Tibial nerve (tissue), 4 donors: ENCODE results near the gene MIOX. TPM values are rescaled to one million over a fixed set of nuclear protein-coding genes. Genes with fewer than 3 reads are reported as not detected.

Experiments used
- DNase-seq, 2 donors: peaks; one replicate each; pipeline ENCODE4 v3.0.0-alpha.2; 2019; ENCODE audit warnings: low spot score in 2 of 2
- H3K27ac ChIP-seq, 4 donors: fragments of 200-600 bp; sonication (generic) in 3 of 4; one replicate each; pipeline ENCODE4 v1.5.1; 2017 to 2019; ENCODE audit warnings: mild to moderate bottlenecking in 1 of 4
- H3K27me3 ChIP-seq, 2 donors: fragments of 200-600 bp; sonication (generic) in 1 of 2; one replicate each; pipeline versions ENCODE4 v1.5.1 to v1.6.0; 2017 to 2019
- H3K36me3 ChIP-seq, 3 donors: fragments of 200-600 bp; sonication (generic); one replicate each; pipeline ENCODE4 v1.5.1; 2018 to 2019
- H3K4me1 ChIP-seq, 4 donors: fragments of 200-600 bp; sonication (generic) in 3 of 4; one replicate each; pipeline ENCODE4 v1.5.1; 2017 to 2019
- H3K4me3 ChIP-seq, 4 donors: fragments of 200-600 bp; sonication (generic) in 3 of 4; one replicate each; pipeline ENCODE4 v1.5.1; 2017 to 2019; ENCODE audit warnings: mild to moderate bottlenecking in 1 of 4, moderate library complexity in 1 of 4
- H3K9me3 ChIP-seq, 4 donors: fragments of 200-600 bp; sonication (generic) in 3 of 4; one replicate each; pipeline ENCODE4 v1.5.1; 2017 to 2019
- EP300 ChIP-seq, 2 donors: sonication (generic); formaldehyde crosslinking; IDR thresholded peaks; one replicate each; pipeline ENCODE4 v1.6.1; 2017; ENCODE audit warnings: antibody characterized with exemption in 2 of 2, mild to moderate bottlenecking in 1 of 2
- POLR2A ChIP-seq, 2 donors: fragments of 450-650 bp; IDR thresholded peaks; one replicate each; pipeline ENCODE4 v1.6.1; 2017; ENCODE audit warnings: antibody characterized with exemption in 2 of 2, mild to moderate bottlenecking in 2 of 2, moderate library complexity in 2 of 2
- WGBS, 2 donors: methylation state at CpG; one replicate each; pipeline ENCODE4 v1.1.5; 2018; 5-methylcytosine and 5-hydroxymethylcytosine counted together
- total RNA-seq, 4 donors: library from RNA; depleted of rRNA; stranded (reverse); fragments of >200 nt; gene quantifications; one replicate each; pipeline ENCODE4 v1.1.0, GENCODE V29; 2016
- TF ChIP-seq, protein P1 (sequence below), 5 experiments: fragments of 200-600 bp in 3 of 5; fragments of 450-650 bp in 2 of 5; sonication (generic) in 3 of 5; IDR thresholded peaks; one replicate each; pipeline ENCODE4 v1.5.1; 2016 to 2019; ENCODE audit warnings: antibody characterized with exemption in 5 of 5, mild to moderate bottlenecking in 3 of 5, moderate library complexity in 2 of 5

MIOX gene
- total RNA-seq, 4 donors from 2014 or later, result not detected

DNA sequence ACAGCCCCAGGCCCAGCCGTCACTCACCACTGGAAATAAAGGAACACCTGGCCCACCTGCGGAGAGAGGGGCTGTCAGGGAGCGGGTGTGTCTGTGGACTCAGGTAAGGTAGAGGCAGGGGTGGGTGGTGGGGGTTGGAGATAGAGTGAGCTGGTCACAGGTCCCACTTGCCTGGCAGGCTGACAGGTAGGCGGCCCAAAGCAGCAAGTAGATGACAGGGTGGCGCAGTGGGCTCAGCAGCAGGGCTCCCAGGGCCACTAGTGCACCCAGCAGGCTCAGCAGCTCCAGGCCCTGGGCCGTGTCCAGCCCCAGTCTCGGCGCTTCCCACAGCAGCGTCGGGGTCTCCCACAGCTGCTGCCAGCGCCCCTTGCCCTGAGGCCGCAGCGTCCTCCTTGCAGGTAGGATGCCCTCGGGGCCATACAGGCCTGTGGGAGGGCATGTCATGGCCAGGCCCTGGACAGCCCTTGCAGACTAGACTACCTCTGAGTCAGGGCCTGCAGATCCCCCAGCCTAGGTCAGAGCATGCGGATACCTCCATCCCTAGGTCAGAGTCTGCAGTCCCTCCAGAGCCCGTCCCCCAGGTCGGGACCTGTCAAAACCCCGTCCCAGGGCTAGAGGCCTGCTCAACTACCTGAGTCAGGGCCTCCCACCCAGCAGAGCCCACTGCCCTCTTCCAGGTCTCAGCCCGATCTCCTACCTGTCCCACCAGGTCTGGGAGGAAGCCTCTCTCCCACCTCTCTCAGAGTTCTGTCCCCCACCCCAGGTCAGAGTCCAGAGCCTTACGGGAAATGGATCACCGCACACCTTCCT, 20.2 kb downstream of the MIOX start:
- Histone ChIP-seq H3K4me1 (peaks cover 0 to 35% (median 16%) of the 10 kb centered on the region in 4 donors), H3K9me3 (no peaks in the 10 kb centered on the region), H3K27ac (peak overlapping the region; percentile 83 to 93 (median 91)), H3K36me3 (peaks cover 3 to 41% (median 21%) of the 10 kb centered on the region in 3 donors), H3K27me3 (no peaks in the 10 kb centered on the region), H3K4me3 (peak overlapping the region; percentile 90 to 100 (median 96))
- no peak for DNase-seq
- WGBS, 2 donors, result 22 to 28% methylated on average over 10 to 12 of the region's 21 CpGs
- TF ChIP-seq, protein P1, sequence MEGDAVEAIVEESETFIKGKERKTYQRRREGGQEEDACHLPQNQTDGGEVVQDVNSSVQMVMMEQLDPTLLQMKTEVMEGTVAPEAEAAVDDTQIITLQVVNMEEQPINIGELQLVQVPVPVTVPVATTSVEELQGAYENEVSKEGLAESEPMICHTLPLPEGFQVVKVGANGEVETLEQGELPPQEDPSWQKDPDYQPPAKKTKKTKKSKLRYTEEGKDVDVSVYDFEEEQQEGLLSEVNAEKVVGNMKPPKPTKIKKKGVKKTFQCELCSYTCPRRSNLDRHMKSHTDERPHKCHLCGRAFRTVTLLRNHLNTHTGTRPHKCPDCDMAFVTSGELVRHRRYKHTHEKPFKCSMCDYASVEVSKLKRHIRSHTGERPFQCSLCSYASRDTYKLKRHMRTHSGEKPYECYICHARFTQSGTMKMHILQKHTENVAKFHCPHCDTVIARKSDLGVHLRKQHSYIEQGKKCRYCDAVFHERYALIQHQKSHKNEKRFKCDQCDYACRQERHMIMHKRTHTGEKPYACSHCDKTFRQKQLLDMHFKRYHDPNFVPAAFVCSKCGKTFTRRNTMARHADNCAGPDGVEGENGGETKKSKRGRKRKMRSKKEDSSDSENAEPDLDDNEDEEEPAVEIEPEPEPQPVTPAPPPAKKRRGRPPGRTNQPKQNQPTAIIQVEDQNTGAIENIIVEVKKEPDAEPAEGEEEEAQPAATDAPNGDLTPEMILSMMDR (IDR thresholded peaks at IDR 0.05), result no peak

DNA sequence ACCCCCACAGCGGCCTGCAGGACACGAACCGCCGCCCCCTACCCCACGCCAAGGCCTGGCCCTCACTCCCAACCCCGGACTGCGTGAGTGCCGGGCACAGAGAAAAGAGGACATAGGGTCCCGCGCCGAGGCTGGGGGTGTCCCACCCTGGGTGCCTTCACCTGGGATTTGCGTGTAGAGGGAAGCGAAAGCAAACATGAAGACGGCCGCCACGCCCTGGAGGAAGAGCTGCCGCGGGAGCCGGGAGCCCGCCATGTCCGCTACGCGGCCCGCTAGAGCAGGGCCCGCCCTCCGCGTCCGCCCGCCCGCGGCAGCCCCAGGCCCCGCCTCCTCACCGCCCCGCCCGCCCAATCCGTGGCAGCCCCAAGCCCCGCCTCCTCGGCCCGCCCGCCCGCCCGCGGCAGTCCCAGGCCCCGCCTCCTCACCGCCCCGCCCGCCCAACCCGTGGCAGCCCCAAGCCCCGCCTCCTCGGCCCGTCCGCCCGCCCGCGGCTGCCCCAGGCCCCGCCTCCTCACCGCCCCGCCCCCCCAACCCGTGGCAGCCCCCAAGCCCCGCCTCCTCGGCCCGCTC, 20.8 kb downstream of the MIOX start, which contains the start of gene LMF2:
Gene LMF2, minus strand, starts transcription at position 282 of the 570 bp plus-strand sequence. Its CDS starts 27 bp downstream, at position 255.
- TF ChIP-seq, protein P1 (IDR thresholded peaks at IDR 0.05), result peak in 1 of 5 experiments; percentile 29
- TF ChIP-seq POLR2A (IDR thresholded peaks at IDR 0.05), result peak in 1 of 2 donors; percentile 49
- TF ChIP-seq EP300 (IDR thresholded peaks at IDR 0.05), result peak in 1 of 2 donors; percentile 73
- H3K27me3 ChIP-seq, result no peaks in the 10 kb centered on the region
- DNase-seq, result peak; percentile 82 to 83
- H3K9me3 ChIP-seq, result no peaks in the 10 kb centered on the region
- WGBS, 2 donors, result 0 to 1% methylated on average over 12 to 26 of the region's 62 CpGs
- peaks cover 3 to 36% (median 21%) of the 10 kb centered on the region in 3 donors for H3K36me3 ChIP-seq
- peaks cover 0 to 35% (median 16%) of the 10 kb centered on the region in 4 donors for H3K4me1 ChIP-seq
- H3K27ac ChIP-seq, result peak within 1 kb of the TSS; percentile 83 to 99 (median 92)
- peak within 1 kb of the TSS; percentile 90 to 100 (median 96) for H3K4me3 ChIP-seq

DNA sequence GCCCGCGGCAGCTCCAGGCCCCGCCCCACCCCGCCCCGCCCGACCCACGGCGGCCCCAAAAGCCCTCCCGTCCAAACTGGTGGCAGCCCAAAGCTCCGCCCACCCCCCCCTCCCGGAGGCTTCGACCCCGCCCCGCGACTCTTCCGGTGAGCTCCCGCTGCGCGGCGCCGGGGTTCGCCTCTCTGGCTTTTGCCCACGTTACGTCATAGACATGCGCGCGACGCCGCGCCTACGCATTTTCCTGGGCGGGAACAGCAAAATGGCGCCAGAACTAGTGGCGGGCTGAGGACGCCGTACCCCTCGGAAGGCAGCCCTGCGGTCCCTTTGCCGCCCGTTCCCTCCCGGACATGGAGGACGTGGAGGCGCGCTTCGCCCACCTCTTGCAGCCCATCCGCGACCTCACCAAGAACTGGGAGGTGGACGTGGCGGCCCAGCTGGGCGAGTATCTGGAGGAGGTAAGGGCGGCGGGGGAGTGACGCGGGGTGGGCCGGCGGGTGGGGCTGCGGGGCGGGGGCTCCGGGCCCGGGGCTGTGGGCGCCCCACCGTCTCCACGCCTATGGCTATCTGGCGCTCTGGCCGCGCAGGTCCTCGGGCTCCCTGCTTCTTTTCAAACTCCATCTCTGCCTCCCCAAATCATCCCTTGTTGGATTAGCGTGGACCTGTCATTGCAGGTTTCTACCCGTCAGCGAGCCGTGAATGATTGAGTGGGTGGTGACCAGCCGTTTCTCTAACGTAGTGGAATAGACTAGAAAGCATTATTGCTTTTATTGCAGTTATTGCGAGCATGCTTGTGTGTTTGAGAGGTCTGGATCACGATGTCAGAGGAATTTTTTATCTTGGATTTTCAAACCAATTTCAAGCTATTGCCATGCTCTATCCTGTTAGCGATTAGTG, 21.6 kb downstream of the MIOX start, which contains the start of gene NCAPH2:
Gene NCAPH2, plus strand, starts transcription at position 234 of the 894 bp plus-strand sequence. Its CDS starts 114 bp downstream, at position 348.
- H3K27me3 ChIP-seq, result no peaks in the 10 kb centered on the region
- peak within 1 kb of the TSS; percentile 83 to 99 (median 92) for H3K27ac ChIP-seq
- peak; percentile 90 to 92 for DNase-seq
- peaks cover 3 to 29% (median 18%) of the 10 kb centered on the region in 3 donors for H3K36me3 ChIP-seq
- no peaks in the 10 kb centered on the region for H3K9me3 ChIP-seq
- WGBS, 2 donors, result 1 to 2% methylated on average over 32 to 38 of the region's 76 CpGs
- H3K4me3 ChIP-seq, result peak within 1 kb of the TSS; percentile 90 to 100 (median 96)
- TF ChIP-seq, protein P1 (IDR thresholded peaks at IDR 0.05), result peak in 2 of 5 experiments; percentile 26 to 31
- TF ChIP-seq EP300 (IDR thresholded peaks at IDR 0.05), result peak; percentile 81 to 98
- peak; percentile 66 to 84 for TF ChIP-seq POLR2A (IDR thresholded peaks at IDR 0.05)
- H3K4me1 ChIP-seq, result peaks cover 0 to 35% (median 16%) of the 10 kb centered on the region in 4 donors

DNA sequence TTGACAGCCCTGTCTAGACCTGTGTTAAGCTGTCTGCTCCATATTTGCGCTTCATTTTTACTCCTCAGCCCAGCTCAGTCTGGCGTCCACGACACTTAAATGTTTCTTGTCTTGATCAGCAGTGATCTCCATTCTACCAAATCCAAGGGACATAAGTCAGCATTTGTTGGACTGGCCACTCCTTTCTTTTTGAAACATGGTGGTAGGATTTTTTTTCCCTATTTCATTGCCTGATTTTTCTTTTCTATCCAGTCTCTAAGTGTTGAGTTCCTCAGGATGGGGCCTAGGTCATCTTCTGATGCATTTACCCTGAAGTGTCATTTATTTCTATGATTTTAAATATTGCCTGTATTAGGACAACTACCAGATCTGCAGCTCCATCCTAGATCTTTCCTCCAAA, 22.2 kb downstream of the MIOX start:
- H3K9me3 ChIP-seq, result no peaks in the 10 kb centered on the region
- H3K36me3 ChIP-seq, result peaks cover 3 to 23% (median 13%) of the 10 kb centered on the region in 3 donors
- peak overlapping the region; percentile 79 to 99 (median 89) for H3K27ac ChIP-seq
- TF ChIP-seq EP300 (IDR thresholded peaks at IDR 0.05) (no peak), POLR2A (IDR thresholded peaks at IDR 0.05) (no peak)
- TF ChIP-seq, protein P1 (IDR thresholded peaks at IDR 0.05), result no peak
- WGBS, 2 donors, result 5 to 12% methylated on average over 3 of the region's 3 CpGs
- DNase-seq, result no peak
- H3K27me3 ChIP-seq, result no peaks in the 10 kb centered on the region
- peaks cover 0 to 35% (median 16%) of the 10 kb centered on the region in 4 donors for H3K4me1 ChIP-seq
- H3K4me3 ChIP-seq, result peak overlapping the region; percentile 50 to 98 (median 78)
